NCI-H345 treated with DMSO at 0.1 percent for 48 hours (cell line): ENCODE results near the gene TTYH3.
"Not testable (repeated sequence)": the region's sequence is repeated elsewhere in the genome, so short reads cannot be mapped to it uniquely, and the experiment has no call there.

Experiments used
- DNase-seq: peaks from one replicate; lab custom pipeline; 2025; ENCODE audit not compliant: unreplicated experiment; lab: John Stamatoyannopoulos, UW

The TTYH3 gene

DNA sequence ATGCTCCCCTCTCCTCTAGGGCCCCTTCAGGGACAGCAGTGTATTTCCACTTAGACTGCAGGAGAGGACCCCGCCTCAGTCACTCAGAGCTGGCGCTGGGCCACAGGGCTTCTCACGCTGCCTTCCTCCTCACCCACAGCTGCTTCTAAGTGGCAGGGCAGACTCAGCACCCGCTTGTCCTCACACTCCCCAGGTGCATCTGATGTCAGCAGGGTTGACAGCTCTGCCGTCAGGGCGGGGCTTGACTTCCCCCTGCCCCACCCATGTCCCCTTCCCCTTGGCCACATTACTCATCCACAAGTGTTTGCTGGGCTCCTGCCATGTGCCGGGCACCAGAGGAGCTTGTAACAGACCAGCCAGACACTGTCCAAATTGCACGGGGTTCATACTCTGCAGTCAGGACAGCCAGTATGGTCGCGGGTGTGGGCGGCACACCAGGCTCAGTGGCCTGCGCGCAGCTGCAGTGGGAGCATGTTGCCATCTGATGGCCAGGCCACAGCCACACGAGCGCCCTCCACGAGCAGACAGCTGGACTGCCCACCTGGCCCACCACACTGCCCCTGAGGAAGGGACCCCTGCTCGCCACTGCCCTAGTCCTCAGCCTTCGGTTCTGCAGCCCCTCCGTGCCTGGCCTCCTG, 29.3 kb upstream of the TTYH3 start:
- DNase-seq, result peak; percentile 27

DNA sequence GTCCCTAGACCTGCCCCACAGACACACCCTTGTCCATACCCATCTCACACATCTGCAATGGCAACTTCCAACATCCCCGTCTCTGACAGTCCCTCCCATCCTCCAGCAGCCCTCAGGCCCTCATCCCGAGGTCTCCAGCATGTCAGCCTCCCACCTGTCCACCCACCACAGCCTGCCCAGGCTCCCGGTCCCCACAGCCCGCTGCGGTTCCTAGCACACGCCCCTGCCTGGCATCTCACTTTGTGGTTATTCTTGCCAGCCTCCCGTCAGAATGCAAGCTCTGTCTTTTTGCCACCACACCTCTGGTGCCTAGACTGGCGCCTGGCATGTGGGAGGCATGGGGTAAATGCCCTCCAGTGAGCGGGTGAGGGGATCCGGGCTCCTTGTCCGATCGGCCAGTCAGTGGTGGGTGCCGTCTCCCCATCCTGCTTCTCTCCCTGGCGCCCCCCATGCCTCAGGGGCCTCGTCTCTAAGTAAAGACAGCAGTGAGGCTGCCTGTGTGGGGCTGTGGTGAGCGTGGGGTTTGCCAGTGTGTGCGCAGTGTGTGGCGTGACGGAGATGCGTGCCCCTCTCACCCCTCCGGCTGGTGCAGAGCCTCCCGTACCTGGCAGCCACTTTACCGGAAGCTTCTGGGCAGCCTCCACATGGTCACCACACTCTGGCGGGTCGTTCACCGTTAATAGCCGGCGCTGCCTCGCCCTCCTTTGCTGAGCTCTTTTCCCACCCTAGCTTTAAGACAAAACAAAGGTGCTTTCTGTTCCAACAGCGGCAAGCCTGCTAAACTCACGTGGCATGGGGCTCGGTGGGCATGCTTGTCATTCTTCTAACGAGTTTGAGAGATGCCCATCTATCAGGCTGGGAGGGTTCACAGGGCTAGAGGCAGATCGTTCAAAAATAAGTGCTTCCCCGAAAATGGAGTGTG, 28.5 kb upstream of the TTYH3 start:
- DNase-seq, result no peak

DNA sequence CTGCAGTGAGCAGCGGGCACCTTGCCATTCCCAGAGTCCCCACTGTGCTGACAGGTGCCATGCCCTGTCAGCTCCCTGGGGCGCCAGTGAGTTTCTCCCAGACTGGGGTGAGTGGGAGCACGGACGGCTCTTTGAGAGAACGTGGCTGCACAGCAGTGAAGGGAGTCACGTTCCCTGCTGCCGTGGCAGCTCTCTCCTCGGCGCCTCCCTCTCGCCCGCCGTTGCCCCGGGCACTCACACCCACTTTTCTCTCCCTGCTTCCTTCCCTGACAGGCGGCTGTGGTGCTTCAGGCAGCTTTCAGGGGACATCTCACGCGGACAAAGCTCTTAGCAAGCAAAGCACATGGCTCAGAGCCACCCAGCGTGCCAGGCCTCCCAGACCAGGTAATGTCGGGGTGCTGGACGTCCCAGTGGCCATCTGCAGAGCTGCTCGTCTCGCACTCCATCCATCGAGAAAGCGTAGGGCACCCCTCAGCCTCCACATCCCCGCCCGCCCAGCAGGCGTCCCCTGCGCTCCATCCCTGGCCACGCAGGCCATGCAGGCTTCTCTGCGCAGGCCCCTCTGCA, 27.1 kb upstream of the TTYH3 start:
- peak; percentile 87 for DNase-seq

DNA sequence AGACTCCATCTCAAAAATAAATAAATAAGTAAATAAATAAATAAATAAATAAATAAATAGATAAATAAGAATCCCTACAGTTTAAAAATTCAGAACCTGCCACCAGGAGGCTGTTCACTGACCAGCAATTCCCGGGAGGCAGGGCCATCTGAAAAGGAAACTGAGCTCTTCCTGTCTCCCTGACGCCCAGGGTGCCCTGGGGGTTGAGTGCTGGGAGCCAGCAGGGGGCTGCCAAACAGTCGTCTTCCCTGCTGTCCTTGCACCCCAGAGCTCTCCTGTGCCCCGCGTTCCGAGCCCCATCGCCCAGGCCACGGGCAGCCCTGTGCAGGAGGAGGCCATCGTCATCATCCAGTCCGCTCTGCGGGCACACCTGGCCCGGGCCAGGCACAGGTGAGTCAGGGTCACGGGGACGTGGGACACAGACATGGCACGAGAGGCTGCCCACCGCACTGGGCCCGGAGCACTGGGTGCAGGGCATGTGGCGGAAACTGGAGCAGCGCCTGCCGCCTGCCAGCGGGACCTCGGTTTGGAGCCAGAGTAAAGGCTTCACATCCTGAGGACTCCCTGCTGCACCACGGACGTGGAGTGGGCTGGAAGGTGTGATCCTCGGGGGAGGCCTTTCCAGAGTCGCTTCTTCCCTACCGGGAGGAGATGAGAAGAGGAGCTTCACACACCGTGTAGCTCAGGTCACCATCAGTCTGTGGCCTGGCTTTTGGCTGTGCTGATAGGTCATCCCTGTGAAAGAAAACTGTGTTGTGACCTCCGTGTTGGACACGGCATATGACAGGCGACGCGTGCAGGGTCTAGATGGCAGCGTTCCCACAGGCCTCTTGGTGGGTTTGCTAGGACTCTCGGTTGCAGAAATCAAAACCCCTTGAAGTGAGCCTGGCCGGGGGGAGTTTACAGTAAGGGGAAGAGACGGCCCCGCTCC, 25.9 kb upstream of the TTYH3 start:
- DNase-seq, result no peak

DNA sequence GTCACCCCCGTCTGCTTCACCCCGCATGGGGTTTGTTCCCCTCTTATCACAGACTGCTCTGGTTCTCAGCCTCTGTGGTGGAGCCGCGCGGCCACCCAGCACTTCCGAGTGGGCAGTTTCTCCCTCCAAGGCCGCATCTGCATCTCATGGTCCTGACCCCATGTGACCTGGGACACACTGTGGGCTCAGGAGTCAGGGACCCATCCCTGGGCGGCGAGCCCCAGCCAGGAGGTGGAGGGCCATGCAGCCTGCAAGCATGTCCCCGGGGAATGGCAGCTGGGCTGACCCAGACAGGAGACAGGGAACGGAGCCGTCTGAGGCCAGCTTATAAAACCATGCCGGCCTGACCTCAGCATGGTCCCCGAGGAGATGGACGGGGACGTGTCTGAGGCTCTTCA, 25.2 kb upstream of the TTYH3 start:
- DNase-seq, result no peak

- DNase-seq, result no peak
Measured at GRCh38 chr7:2607122-2607922, 24.5 kb upstream of the TTYH3 start.

DNA sequence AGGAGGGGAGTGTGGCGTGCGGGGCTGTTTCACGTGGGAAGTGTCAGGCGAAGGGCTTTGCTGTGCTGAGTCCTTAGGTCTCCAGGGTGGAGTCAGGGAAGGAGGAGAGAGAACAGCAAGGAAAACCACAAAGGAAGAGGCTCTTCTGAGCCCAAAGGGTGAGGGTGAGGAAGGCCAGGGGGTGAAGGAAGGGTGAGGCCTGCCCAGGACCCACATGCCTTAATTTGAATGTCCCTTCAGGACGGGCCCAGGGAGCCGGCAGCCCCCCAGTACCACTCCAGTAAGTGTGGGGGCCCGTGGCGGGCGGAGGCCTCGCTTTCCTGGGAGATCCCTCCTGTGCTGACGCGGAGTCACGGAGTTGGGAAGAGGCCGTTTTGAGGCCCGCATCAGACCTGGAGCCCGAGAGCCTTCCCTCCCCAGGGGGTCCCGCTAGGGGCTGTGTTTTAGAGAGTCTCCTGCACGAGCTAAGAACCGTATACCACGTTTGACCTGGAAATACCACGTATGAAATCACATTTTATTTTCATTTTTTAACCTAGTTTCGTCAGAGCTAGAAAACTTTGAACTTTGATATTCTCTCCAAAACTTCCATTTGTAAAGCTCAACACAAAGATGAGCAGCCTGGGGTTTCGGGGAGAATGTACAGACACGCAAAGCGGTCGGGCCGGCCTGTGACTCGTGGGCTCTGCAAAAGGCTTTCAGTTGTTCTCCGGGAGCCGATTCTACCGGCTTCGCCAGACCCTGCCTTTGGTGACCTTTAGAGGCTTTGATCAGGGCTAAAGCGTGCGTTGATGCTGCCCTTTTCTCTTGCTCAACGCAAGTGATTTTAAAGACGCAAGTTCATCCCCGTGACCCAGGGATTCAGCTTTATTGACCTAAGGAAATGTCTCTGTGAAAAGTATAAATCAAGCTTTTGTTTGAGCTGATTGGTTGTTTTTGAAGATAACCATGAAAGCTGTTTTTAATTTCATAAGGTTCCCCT, 23.6 kb upstream of the TTYH3 start:
- no peak for DNase-seq

DNA sequence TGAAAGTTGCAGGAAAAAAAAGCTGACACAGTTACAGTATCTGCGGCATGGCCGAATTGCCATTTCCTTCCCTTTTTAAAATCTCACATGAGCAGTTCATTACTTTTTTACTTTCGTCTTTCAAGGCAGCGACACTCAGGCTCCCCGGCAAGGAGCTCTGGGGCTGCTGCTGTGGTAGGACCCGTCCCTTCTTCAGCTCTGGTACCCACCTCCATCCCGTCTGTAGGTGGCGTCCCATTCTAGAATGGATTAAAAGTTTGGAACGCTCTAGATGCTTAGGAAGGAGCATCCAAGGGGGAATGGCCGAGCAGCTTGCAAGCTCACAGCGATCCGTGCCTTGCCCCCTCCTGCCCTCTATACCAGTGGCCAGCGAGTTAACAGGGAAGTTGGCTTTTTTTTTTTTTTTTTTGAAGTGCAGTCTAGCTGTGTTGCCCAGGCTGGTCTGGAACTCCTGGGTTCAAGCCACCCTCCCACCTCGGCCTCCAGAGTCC, 22.8 kb upstream of the TTYH3 start:
- DNase-seq, result no peak

- DNase-seq, result not testable (repeated sequence)
Measured at GRCh38 chr7:2609646-2610045, 22.1 kb upstream of the TTYH3 start.

- no peak for DNase-seq
Measured at GRCh38 chr7:2610466-2610865, 21.3 kb upstream of the TTYH3 start.

GRCh38 chr7:2610898-2611297, 20.9 kb upstream of the TTYH3 start:
- no peak for DNase-seq

- DNase-seq, result no peak
Measured at GRCh38 chr7:2611401-2611800, 20.4 kb upstream of the TTYH3 start.

DNA sequence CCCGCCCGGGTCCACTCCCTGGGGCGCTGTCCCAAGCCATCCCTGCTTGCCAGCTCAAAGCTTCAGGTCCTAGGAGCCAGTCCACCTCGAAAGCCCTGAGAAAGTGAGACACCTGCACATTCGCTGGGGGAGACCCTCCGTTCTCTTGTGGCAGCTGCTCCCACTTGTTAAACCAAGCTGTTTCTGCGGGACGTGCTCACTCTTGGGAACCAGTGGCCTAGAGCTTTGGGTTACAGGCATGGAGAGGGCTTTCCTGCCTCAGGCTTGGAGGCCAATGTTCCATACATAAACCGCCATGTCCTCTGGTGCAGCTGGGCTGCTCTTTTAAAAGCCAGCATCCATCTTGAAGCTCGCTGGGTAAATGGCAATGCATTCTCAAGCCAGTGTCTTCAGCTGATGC, 19.9 kb upstream of the TTYH3 start:
- no peak for DNase-seq

GRCh38 chr7:2612445-2613097, 19.2 kb upstream of the TTYH3 start:
- DNase-seq, result no peak

DNA sequence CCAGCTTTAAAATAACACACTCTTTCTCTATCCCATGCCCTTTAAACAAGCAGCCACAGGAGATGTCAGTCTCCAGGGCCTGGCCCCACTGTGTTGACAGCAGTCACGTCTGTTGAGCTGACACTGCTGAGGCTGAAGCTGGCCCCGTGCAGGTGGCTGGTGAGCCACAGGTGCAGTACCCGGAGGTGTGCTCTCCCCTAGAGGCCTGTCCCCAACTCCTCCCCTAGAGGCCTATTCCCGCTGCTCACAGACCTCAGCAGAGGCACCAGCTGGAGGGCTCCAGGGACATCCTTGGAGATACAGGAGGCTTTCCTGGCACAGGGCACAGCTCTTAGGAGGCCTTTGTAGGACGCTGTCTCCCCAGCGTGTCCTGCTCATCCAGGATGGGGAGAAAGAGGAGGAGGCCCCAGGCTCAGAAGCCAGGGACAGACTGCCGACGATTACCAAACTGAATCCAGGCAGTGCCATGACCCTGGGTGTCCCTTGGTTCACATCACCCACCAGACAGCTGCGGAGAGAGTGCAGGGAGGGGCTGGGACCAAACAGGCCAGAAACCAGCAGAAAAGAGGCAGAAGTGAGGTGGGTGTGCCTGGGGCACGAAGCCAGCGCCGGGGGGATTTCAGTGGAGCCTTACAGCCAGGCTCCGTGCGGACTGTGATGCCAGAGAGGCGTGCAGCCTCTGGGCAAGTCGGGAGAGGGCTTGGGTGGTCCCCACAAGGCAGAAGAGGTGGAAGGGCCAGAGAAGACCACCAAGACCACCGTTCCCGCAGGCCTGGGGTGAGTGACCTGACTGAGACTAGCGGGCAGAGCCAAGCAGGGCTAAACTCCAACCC, 18.5 kb upstream of the TTYH3 start:
- peak; percentile 69 for DNase-seq

DNA sequence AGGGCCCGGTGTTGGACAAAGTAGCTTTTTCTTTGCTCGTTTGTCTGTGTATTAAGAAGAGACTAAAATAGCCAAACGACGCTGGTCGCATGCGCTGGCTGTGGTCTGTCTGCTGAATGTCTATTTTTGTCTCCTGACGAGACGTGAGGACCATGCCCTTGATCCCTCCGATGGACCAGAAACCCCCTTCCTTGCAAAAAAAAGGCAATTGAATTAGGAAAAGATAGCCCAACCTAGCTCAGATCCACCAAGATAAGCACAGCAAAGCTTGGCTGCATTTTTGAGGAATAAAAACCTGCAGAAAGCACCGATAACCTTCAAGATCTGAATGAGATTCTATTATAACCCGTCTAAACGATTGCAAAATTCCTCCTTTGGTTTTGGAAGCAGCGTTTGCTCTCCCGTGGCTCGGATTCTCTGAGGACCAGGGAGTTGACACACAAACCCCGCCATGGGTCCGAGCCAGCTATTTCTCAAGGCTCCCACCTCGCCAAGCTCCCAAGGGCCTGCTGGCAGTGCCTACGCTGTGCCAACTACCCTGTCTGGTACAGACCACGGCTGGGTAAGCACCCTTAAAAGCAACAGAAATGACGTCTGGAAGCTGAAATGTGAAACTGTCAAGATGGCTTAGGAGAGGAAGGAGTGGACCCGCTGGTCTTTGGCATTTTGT, 17.7 kb upstream of the TTYH3 start:
- no peak for DNase-seq
